NT2/D1 (cell line): ENCODE measurements around the gene GNAI1.

Experiments used
- YY1 ChIP-seq: IDR thresholded peaks from 2 replicates; pipeline ENCODE4 v1.6.1; 2011; ENCODE audit not compliant: insufficient read length, insufficient read depth
- ZNF274 ChIP-seq: IDR thresholded peaks from 2 replicates; pipeline ENCODE4 v1.6.1; 2011; ENCODE audit warnings: mild to moderate bottlenecking, low read depth, low read length

- TF ChIP-seq YY1 (no peak), ZNF274 (no peak)
Observed at GRCh38 chr7:80207501-80207900, 72.9 kb downstream of the GNAI1 start.
